ENCODE results near the gene ASAP2.
"Not testable (repeated sequence)": the region's sequence is repeated elsewhere in the genome, so short reads cannot be mapped to it uniquely, and the experiment has no call there.

The ASAP2 gene

GRCh38 chr2:9388950-9389911 is 182.6 kb downstream of the ASAP2 start:
- DNase-seq: no peak

- no peak for DNase-seq
These were observed 183.7 kb downstream of the ASAP2 start for GRCh38 chr2:9390151-9390850.

- no peak for DNase-seq
These were observed 184.4 kb downstream of the ASAP2 start for GRCh38 chr2:9390991-9391390.

GRCh38 chr2:9391961-9392720 is 185.5 kb downstream of the ASAP2 start:
- no peak for DNase-seq

- DNase-seq: no peak
These were observed 186.5 kb downstream of the ASAP2 start for GRCh38 chr2:9392898-9393765.

- DNase-seq: no peak
These were observed 188.2 kb downstream of the ASAP2 start for GRCh38 chr2:9394816-9395215.

GRCh38 chr2:9397201-9397600 is 190.6 kb downstream of the ASAP2 start:
- DNase-seq: no peak

GRCh38 chr2:9398251-9398650 is 191.6 kb downstream of the ASAP2 start:
- DNase-seq: not testable (repeated sequence)

GRCh38 chr2:9398881-9399780 is 192.5 kb downstream of the ASAP2 start:
- no peak for DNase-seq

- no peak for DNase-seq
These were observed 193.9 kb downstream of the ASAP2 start for GRCh38 chr2:9400268-9401058.

- DNase-seq: no peak
These were observed 194.5 kb downstream of the ASAP2 start for GRCh38 chr2:9401059-9401547.

- DNase-seq: no peak
These were observed 195.2 kb downstream of the ASAP2 start for GRCh38 chr2:9401646-9402371.

GRCh38 chr2:9403924-9404323 is 197.3 kb downstream of the ASAP2 start:
- DNase-seq: no peak

- no peak for DNase-seq
These were observed 197.8 kb downstream of the ASAP2 start for GRCh38 chr2:9404451-9404850.

- no peak for DNase-seq
These were observed 199.0 kb downstream of the ASAP2 start for GRCh38 chr2:9405636-9406035.

GRCh38 chr2:9406529-9407362 is 200.1 kb downstream of the ASAP2 start:
- DNase-seq: no peak

GRCh38 chr2:9407363-9407811 is 200.8 kb downstream of the ASAP2 start:
- no peak for DNase-seq

- no peak for DNase-seq
These were observed 202.1 kb downstream of the ASAP2 start for GRCh38 chr2:9408641-9409151.

Measured in activated CD8-positive, alpha-beta memory T cell treated with anti-CD3 and anti-CD28 coated beads, Interleukin-2, amount 50 U/mL, for 48 hours (primary cell).